Activated CD4-positive, alpha-beta T cell treated with anti-CD3 and anti-CD28 coated beads for 36 hours (primary cell): Measurements from ENCODE around the gene H3-3A. TPM values are rescaled to one million over a fixed set of nuclear protein-coding genes. Genes with fewer than 3 reads are reported as not detected.
"Not testable (repeated sequence)": the region's sequence is repeated elsewhere in the genome, so short reads cannot be mapped to it uniquely, and the experiment has no call there.

ENCODE experiments used
- ATAC-seq: fragments of 200-7000 bp; cut with Tn5 transposase; one replicate; pipeline ENCODE4 v1.10.0; 2021; ENCODE audit warnings: mild to moderate bottlenecking, moderate library complexity
- CTCF ChIA-PET: fragments of 350-600 bp; sonication (Branson Sonifier 250); formaldehyde crosslinking; loops from one replicate; lab custom pipeline; 2021; ENCODE audit warnings: antibody characterized with exemption; lab: Charles Lee
- POLR2A ChIA-PET: fragments of 350-600 bp; sonication (Branson Sonifier 250); formaldehyde crosslinking; loops from one replicate; lab custom pipeline; 2021; ENCODE audit warnings: antibody characterized with exemption, inconsistent platforms; lab: Charles Lee
- DNase-seq: peaks from one replicate; pipeline ENCODE4 v3.0.0-alpha.2; 2020
- H3K27ac Mint-ChIP-seq: one replicate; pipeline ENCODE4 v1.8.0; 2021; ENCODE audit warnings: mixed read lengths
- H3K27me3 Mint-ChIP-seq: one replicate; pipeline ENCODE4 v1.8.0; 2021; ENCODE audit warnings: mixed read lengths
- H3K36me3 Mint-ChIP-seq: one replicate; pipeline ENCODE4 v1.8.0; 2021; ENCODE audit warnings: low read depth, mixed read lengths
- H3K4me1 Mint-ChIP-seq: one replicate; pipeline ENCODE4 v1.8.0; 2021; ENCODE audit warnings: mixed read lengths
- H3K4me3 Mint-ChIP-seq: one replicate; pipeline ENCODE4 v1.8.0; 2021; ENCODE audit warnings: mild to moderate bottlenecking, moderate library complexity, mixed read lengths
- H3K9me3 Mint-ChIP-seq: one replicate; pipeline ENCODE4 v1.8.0; 2021; ENCODE audit warnings: low read depth, mixed read lengths
- intact Hi-C, 2 experiments: fragments of 100-400 bp; cut with DNase I in 1 of 2; cut with micrococcal nuclease in 1 of 2; formaldehyde crosslinking; loops; one replicate each; pipeline versions ENCODE4 v1.14.2 to v1.15.1; 2022 to 2024; cut with DNase I, micrococcal nuclease
- total RNA-seq, 2 experiments: library from RNA; stranded (reverse); gene quantifications; one replicate each; pipeline ENCODE4 v1.2.3, GENCODE V29; 2021

H3-3A gene
- total RNA-seq, 2 experiments from 2014 or later = 176 to 275 TPM

- H3K9me3 Mint-ChIP-seq = no peaks in the 10 kb centered on the region
- intact Hi-C loops = loop anchor here (1.0 to 5.0 kb wide), 9 partner anchors 13 to 324 kb away; partner anchors contain the start of genes LIN9 (in 1 of the 2), PARP1 (in 1 of the 2) and SDE2 (in 1 of the 2)
- no peaks in the 10 kb centered on the region for H3K36me3 Mint-ChIP-seq
- peak overlapping the region; percentile 65 for H3K27ac Mint-ChIP-seq
- ChIA-PET POLR2A (interaction anchor here (0.5 to 2.4 kb wide), 13 partner anchors 10 to 1001 kb away, joined by 3 to 12 read pairs (median 4); partner anchors contain the start of genes H3-3A and SDE2), CTCF (interaction anchor here (0.8 to 1.8 kb wide), 13 partner anchors 10 to 111 kb away, joined by 3 to 9 read pairs (median 5); no protein-coding TSS in a partner anchor)
- no peaks in the 10 kb centered on the region for H3K27me3 Mint-ChIP-seq
- H3K4me3 Mint-ChIP-seq = peak overlapping the region; percentile 75
- peak; percentile 92 for ATAC-seq
- DNase-seq = peak; percentile 94
- peaks cover 9% of the 10 kb centered on the region for H3K4me1 Mint-ChIP-seq
Observed at GRCh38 chr1:226083302-226084101, 21.0 kb downstream of the H3-3A start.

DNA sequence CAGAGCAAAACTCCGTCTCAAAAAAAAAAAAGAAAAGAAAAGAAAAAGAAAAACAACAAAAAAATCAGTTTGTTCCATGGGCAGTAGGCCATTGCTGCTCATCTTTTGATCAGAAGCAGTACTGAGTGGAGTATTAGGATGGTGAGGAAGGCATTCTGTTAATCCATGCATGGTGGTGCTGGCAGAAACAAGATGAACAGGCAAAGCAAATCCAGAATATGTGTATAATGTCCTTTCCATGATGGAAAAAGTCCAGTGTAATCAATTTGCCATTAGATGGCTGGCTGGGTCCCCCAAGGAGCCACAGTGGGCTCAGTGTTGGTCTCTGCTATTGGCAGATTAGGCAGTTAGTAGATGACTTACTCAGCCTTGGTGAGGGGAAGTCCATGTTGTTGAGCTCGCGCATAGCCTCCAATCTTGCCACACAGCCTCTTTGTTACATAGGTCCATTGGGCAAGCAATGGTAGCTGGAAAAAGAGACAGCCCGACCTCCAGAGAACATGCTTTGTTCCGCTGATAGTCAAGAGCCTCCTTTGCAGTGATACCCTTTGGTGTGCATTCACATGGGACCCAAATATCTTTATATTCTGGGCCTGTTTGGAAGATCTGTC, 23.3 kb downstream of the H3-3A start:
- Mint-ChIP-seq H3K9me3 (no peaks in the 10 kb centered on the region), H3K4me3 (no peak overlapping the region), H3K27me3 (no peaks in the 10 kb centered on the region), H3K36me3 (no peaks in the 10 kb centered on the region), H3K4me1 (peaks cover 9% of the 10 kb centered on the region), H3K27ac (no peak overlapping the region)
- ChIA-PET CTCF (interaction anchor here (1.2 kb wide), 1 partner anchor 32 kb away, joined by 3 read pairs; no protein-coding TSS in a partner anchor), POLR2A (no interaction called here)
- no peak for ATAC-seq
- intact Hi-C loops = no loop called here
- DNase-seq = no peak

DNA sequence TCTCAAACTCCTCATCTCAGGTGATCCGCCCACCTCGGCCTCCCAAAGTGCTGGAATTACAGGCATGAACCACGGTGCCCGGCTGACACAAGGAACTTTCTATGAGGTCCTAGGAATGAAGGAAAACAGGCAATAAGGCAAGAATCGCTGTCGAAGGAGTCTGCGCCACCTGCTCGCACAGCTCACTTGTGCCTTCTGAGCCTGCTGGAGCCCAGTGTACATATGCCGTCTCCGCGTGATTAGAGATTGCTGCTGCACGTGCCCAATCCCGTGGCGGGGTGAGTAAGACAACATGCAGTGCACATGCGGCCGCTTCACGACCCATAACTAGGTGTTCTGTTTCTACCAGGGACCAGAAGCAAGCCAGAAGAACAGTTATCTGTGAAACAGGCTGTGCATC, 24.3 kb downstream of the H3-3A start:
- Mint-ChIP-seq H3K27me3 (no peaks in the 10 kb centered on the region), H3K27ac (no peak overlapping the region), H3K36me3 (no peaks in the 10 kb centered on the region), H3K9me3 (no peaks in the 10 kb centered on the region), H3K4me3 (no peak overlapping the region), H3K4me1 (peaks cover 9% of the 10 kb centered on the region)
- CTCF ChIA-PET = interaction anchor here (1.3 kb wide), 1 partner anchor 39 kb away, joined by 5 read pairs; no protein-coding TSS in a partner anchor
- intact Hi-C loops = no loop called here
- no peak for DNase-seq
- ATAC-seq = no peak
- POLR2A ChIA-PET = no interaction called here

- DNase-seq (no peak), ATAC-seq (no peak)
- ChIA-PET CTCF (interaction anchor here (1.1 kb wide), 1 partner anchor 71 kb away, joined by 3 read pairs; no protein-coding TSS in a partner anchor), POLR2A (no interaction called here)
- no peaks in the 10 kb centered on the region for H3K36me3 Mint-ChIP-seq
- intact Hi-C loops = no loop called here
- no peak overlapping the region for H3K27ac Mint-ChIP-seq
- peaks cover 2% of the 10 kb centered on the region for H3K27me3 Mint-ChIP-seq
- H3K4me1 Mint-ChIP-seq = no peaks in the 10 kb centered on the region
- H3K4me3 Mint-ChIP-seq = no peak overlapping the region
- no peaks in the 10 kb centered on the region for H3K9me3 Mint-ChIP-seq
Observed at GRCh38 chr1:226091461-226091860, 28.9 kb downstream of the H3-3A start.

GRCh38 chr1:226092048-226092820, 29.7 kb downstream of the H3-3A start:
- intact Hi-C loops, H3K27ac Mint-ChIP-seq, H3K27me3 Mint-ChIP-seq, H3K36me3 Mint-ChIP-seq, ATAC-seq, H3K4me3 Mint-ChIP-seq, H3K9me3 Mint-ChIP-seq, DNase-seq, H3K4me1 Mint-ChIP-seq: not testable (repeated sequence)
- CTCF ChIA-PET = interaction anchor here (0.6 to 1.1 kb wide), 4 partner anchors 10 to 70 kb away, joined by 3 to 4 read pairs (median 3); no protein-coding TSS in a partner anchor
- POLR2A ChIA-PET = interaction anchor here (1.3 kb wide), 1 partner anchor 23 kb away, joined by 3 read pairs; no protein-coding TSS in a partner anchor

DNA sequence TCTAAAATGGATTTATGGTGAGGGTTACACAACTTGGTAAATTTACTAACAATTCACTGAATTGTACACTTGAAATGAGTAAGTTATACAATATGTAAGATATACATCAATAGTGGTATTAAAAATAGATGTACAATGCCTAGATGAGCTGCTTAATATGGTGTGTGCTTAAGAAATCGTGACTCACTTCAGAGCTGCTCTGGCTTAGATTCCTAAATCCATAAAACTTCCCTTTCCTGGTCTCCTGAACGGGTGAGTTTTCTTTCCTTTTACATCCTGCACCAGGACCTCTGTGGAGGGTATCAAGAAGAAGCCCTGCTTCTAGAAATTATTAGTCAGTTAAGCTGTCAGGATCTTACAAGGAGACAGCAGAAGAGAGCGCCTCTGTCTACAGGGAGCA, 30.4 kb downstream of the H3-3A start:
- CTCF ChIA-PET = interaction anchor here (0.6 to 1.1 kb wide), 3 partner anchors 23 to 104 kb away, joined by 3 to 4 read pairs (median 3); no protein-coding TSS in a partner anchor
- no peak for ATAC-seq
- no peak overlapping the region for H3K4me3 Mint-ChIP-seq
- DNase-seq = no peak
- H3K4me1 Mint-ChIP-seq = no peaks in the 10 kb centered on the region
- no peak overlapping the region for H3K27ac Mint-ChIP-seq
- H3K27me3 Mint-ChIP-seq = peaks cover 2% of the 10 kb centered on the region
- no peaks in the 10 kb centered on the region for H3K36me3 Mint-ChIP-seq
- no peaks in the 10 kb centered on the region for H3K9me3 Mint-ChIP-seq
- POLR2A ChIA-PET = interaction anchor here (1.3 kb wide), 1 partner anchor 23 kb away, joined by 3 read pairs; no protein-coding TSS in a partner anchor
- intact Hi-C loops = no loop called here

- intact Hi-C loops = no loop called here
- CTCF ChIA-PET = interaction anchor here (0.6 to 2.9 kb wide), 5 partner anchors 17 to 104 kb away, joined by 3 to 12 read pairs (median 3); no protein-coding TSS in a partner anchor
- POLR2A ChIA-PET = interaction anchor here (0.7 kb wide), 1 partner anchor 158 kb away, joined by 3 read pairs; no protein-coding TSS in a partner anchor
- Mint-ChIP-seq H3K36me3 (no peaks in the 10 kb centered on the region), H3K9me3 (no peaks in the 10 kb centered on the region), H3K4me3 (no peak overlapping the region), H3K4me1 (no peaks in the 10 kb centered on the region), H3K27ac (no peak overlapping the region), H3K27me3 (peaks cover 2% of the 10 kb centered on the region)
- DNase-seq (no peak), ATAC-seq (no peak)
Observed at GRCh38 chr1:226093621-226094020, 31.1 kb downstream of the H3-3A start.

DNA sequence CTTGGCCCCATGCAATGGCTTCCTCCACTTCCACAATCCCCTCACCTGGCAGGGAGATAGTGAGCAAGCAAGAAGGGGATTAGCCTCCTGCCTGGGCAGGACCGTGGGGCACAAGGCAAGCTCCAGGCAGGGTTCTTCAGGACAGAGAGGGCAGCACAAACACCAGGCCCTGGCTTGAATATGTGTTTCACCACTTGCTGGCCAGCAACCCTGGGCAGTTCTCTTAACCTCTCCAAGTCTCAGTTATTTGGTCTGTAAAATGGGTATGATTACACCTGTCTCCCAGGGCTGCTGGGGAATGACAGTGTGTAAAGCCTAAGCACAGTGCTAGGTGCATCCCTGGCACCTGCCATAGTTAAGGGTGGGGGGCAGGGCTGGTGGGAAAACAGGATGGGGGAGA, 31.9 kb downstream of the H3-3A start:
- DNase-seq (no peak), ATAC-seq (no peak)
- H3K27ac Mint-ChIP-seq = no peak overlapping the region
- H3K4me1 Mint-ChIP-seq = no peaks in the 10 kb centered on the region
- H3K9me3 Mint-ChIP-seq = no peaks in the 10 kb centered on the region
- H3K4me3 Mint-ChIP-seq = no peak overlapping the region
- CTCF ChIA-PET = interaction anchor here (2.9 kb wide), 1 partner anchor 30 kb away, joined by 12 read pairs; no protein-coding TSS in a partner anchor
- H3K27me3 Mint-ChIP-seq = peaks cover 2% of the 10 kb centered on the region
- no peaks in the 10 kb centered on the region for H3K36me3 Mint-ChIP-seq
- intact Hi-C loops = no loop called here
- POLR2A ChIA-PET = no interaction called here

- H3K9me3 Mint-ChIP-seq = no peaks in the 10 kb centered on the region
- intact Hi-C loops = no loop called here
- peaks cover 5% of the 10 kb centered on the region for H3K4me1 Mint-ChIP-seq
- no peak overlapping the region for H3K27ac Mint-ChIP-seq
- POLR2A ChIA-PET = interaction anchor here (0.8 kb wide), 1 partner anchor 31 kb away, joined by 3 read pairs; no protein-coding TSS in a partner anchor
- H3K27me3 Mint-ChIP-seq = peaks cover 4% of the 10 kb centered on the region
- no peaks in the 10 kb centered on the region for H3K36me3 Mint-ChIP-seq
- DNase-seq (no peak), ATAC-seq (no peak)
- CTCF ChIA-PET = interaction anchor here (2.9 kb wide), 1 partner anchor 30 kb away, joined by 12 read pairs; no protein-coding TSS in a partner anchor
- H3K4me3 Mint-ChIP-seq = no peak overlapping the region
Observed at GRCh38 chr1:226095286-226095685, 32.8 kb downstream of the H3-3A start.

- Mint-ChIP-seq H3K27ac (no peak overlapping the region), H3K27me3 (peaks cover 4% of the 10 kb centered on the region), H3K4me1 (peaks cover 12% of the 10 kb centered on the region), H3K36me3 (no peaks in the 10 kb centered on the region), H3K9me3 (no peaks in the 10 kb centered on the region), H3K4me3 (no peak overlapping the region)
- CTCF ChIA-PET = interaction anchor here (1.2 to 1.4 kb wide), 2 partner anchors 22 to 28 kb away, joined by 3 to 4 read pairs; no protein-coding TSS in a partner anchor
- ATAC-seq (no peak), DNase-seq (no peak)
- POLR2A ChIA-PET = no interaction called here
- intact Hi-C loops = no loop called here
Observed at GRCh38 chr1:226097866-226098625, 35.5 kb downstream of the H3-3A start.
